Astrocyte (in vitro differentiated cells and primary cell): ENCODE data around the gene GABRG2. TPM values are rescaled to one million over a fixed set of nuclear protein-coding genes. Genes with fewer than 3 reads are reported as not detected.
"Not testable (repeated sequence)": the region's sequence is repeated elsewhere in the genome, so short reads cannot be mapped to it uniquely, and the experiment has no call there.

Experiments
- DNase-seq: peaks from one replicate; pipeline ENCODE4 v3.0.0-alpha.2; 2010; ENCODE audit warnings: low read depth
- FAIRE-seq: peaks from 2 replicates; lab custom pipeline; 2011; peaks lifted over from hg19 to GRCh38; lab: Jason Lieb, UNC
- H2AFZ ChIP-seq: 2 replicates; pipeline ENCODE4 v1.6.0; 2012; ENCODE audit warnings: low read depth, low read length, inconsistent platforms
- H3K27ac ChIP-seq: 2 replicates; pipeline ENCODE4 v1.5.1; 2011; ENCODE audit warnings: low read depth, low read length, inconsistent platforms
- H3K27me3 ChIP-seq: 2 replicates; pipeline ENCODE4 v1.6.0; 2011; ENCODE audit warnings: low read length, inconsistent platforms; ENCODE audit not compliant: insufficient read depth
- H3K36me3 ChIP-seq: 2 replicates; pipeline ENCODE4 v1.5.1; 2011; ENCODE audit warnings: low read length, inconsistent platforms; ENCODE audit not compliant: insufficient read depth
- H3K4me1 ChIP-seq: 2 replicates; pipeline ENCODE4 v1.5.1; 2011; ENCODE audit warnings: low read length, inconsistent platforms; ENCODE audit not compliant: insufficient read depth
- H3K4me2 ChIP-seq: 2 replicates; pipeline ENCODE4 v1.6.0; 2012; ENCODE audit warnings: low read length, inconsistent platforms
- H3K4me3 ChIP-seq: 2 replicates; pipeline ENCODE4 v1.5.1; 2011; ENCODE audit warnings: low read depth, mild to moderate bottlenecking, low read length, inconsistent platforms; ENCODE audit not compliant: insufficient read depth
- H3K79me2 ChIP-seq: 2 replicates; pipeline ENCODE4 v1.6.0; 2012; ENCODE audit warnings: mild to moderate bottlenecking, low read length, inconsistent platforms; ENCODE audit not compliant: insufficient read depth
- H3K9ac ChIP-seq: 2 replicates; pipeline ENCODE4 v1.6.0; 2012; ENCODE audit warnings: mild to moderate bottlenecking, low read length, inconsistent platforms
- H3K9me3 ChIP-seq: 2 replicates; pipeline ENCODE4 v1.5.1; 2012; ENCODE audit warnings: low read depth, mild to moderate bottlenecking, low read length, inconsistent platforms; ENCODE audit not compliant: insufficient read depth
- H4K20me1 ChIP-seq: 2 replicates; pipeline ENCODE4 v1.6.0; 2012; ENCODE audit warnings: low read length, inconsistent platforms; ENCODE audit not compliant: insufficient read depth
- H3K27ac Mint-ChIP-seq: one replicate; pipeline ENCODE4 v1.8.0; 2021; ENCODE audit warnings: mild to moderate bottlenecking, mixed read lengths; ENCODE audit not compliant: unreplicated experiment
- H3K27me3 Mint-ChIP-seq: one replicate; pipeline ENCODE4 v1.8.0; 2021; ENCODE audit warnings: low read depth, mixed read lengths; ENCODE audit not compliant: unreplicated experiment
- H3K36me3 Mint-ChIP-seq: one replicate; pipeline ENCODE4 v1.8.0; 2021; ENCODE audit warnings: low read depth, mixed read lengths; ENCODE audit not compliant: unreplicated experiment
- H3K4me1 Mint-ChIP-seq: one replicate; pipeline ENCODE4 v1.8.0; 2021; ENCODE audit warnings: low read depth, mixed read lengths; ENCODE audit not compliant: unreplicated experiment
- H3K4me3 Mint-ChIP-seq: one replicate; pipeline ENCODE4 v1.8.0; 2021; ENCODE audit warnings: mild to moderate bottlenecking, moderate library complexity, mixed read lengths; ENCODE audit not compliant: unreplicated experiment
- H3K9me3 Mint-ChIP-seq: one replicate; pipeline ENCODE4 v1.8.0; 2021; ENCODE audit warnings: mild to moderate bottlenecking, mixed read lengths; ENCODE audit not compliant: unreplicated experiment
- CTCF ChIP-seq: IDR thresholded peaks from 2 replicates; pipeline ENCODE4 v1.5.1; 2011; ENCODE audit warnings: low read depth, mild to moderate bottlenecking, inconsistent platforms, low read length, moderate library complexity; ENCODE audit not compliant: insufficient read depth
- EZH2 ChIP-seq: IDR thresholded peaks from 2 replicates; pipeline ENCODE4 v1.6.1; 2012; ENCODE audit warnings: mild to moderate bottlenecking, low read length, inconsistent platforms; ENCODE audit not compliant: insufficient read depth
- total RNA-seq: library from RNA; stranded (reverse); gene quantifications from 2 replicates; pipeline ENCODE4 v1.2.1, GENCODE V29; 2021

Gene GABRG2
- total RNA-seq, 1 donor from 2014 or later: not detected

GRCh38 chr5:162052676-162053075, 14.9 kb upstream of the GABRG2 start:
- Histone ChIP-seq H3K4me2 (no peak overlapping the region), H3K79me2 (no peaks in the 10 kb centered on the region), H4K20me1 (no peaks in the 10 kb centered on the region), H2AFZ (no peak overlapping the region), H3K27ac (no peak overlapping the region), H3K27me3 (no peaks in the 10 kb centered on the region), H3K4me1 (no peaks in the 10 kb centered on the region), H3K36me3 (no peaks in the 10 kb centered on the region), H3K9ac (no peak overlapping the region), H3K9me3 (peaks cover 2% of the 10 kb centered on the region), H3K4me3 (no peak overlapping the region)
- Mint-ChIP-seq H3K4me1 (no peaks in the 10 kb centered on the region), H3K27me3 (no peaks in the 10 kb centered on the region), H3K36me3 (no peaks in the 10 kb centered on the region), H3K27ac (no peak overlapping the region), H3K4me3 (no peak overlapping the region), H3K9me3 (peaks cover 2% of the 10 kb centered on the region)
- no peak for FAIRE-seq
- TF ChIP-seq CTCF: no peak
- no peak for TF ChIP-seq EZH2
- no peak for DNase-seq

GRCh38 chr5:162055095-162055494, 12.5 kb upstream of the GABRG2 start:
- not testable (repeated sequence) for H3K4me2 ChIP-seq, H3K27ac ChIP-seq, H3K36me3 ChIP-seq, FAIRE-seq, H3K4me1 ChIP-seq, H3K27ac Mint-ChIP-seq, H3K9me3 Mint-ChIP-seq, H3K9ac ChIP-seq, H3K27me3 ChIP-seq, H3K4me3 ChIP-seq, H3K79me2 ChIP-seq, H3K36me3 Mint-ChIP-seq, H4K20me1 ChIP-seq, DNase-seq, H3K4me1 Mint-ChIP-seq, H3K9me3 ChIP-seq, H3K27me3 Mint-ChIP-seq, H3K4me3 Mint-ChIP-seq, H2AFZ ChIP-seq

- no peaks in the 10 kb centered on the region for H3K9me3 Mint-ChIP-seq
- no peak overlapping the region for H3K4me3 Mint-ChIP-seq
- Histone ChIP-seq H3K9me3 (no peaks in the 10 kb centered on the region), H3K4me1 (no peaks in the 10 kb centered on the region), H3K36me3 (no peaks in the 10 kb centered on the region), H3K27ac (no peak overlapping the region), H3K79me2 (no peaks in the 10 kb centered on the region), H3K4me2 (no peak overlapping the region), H3K4me3 (no peak overlapping the region), H4K20me1 (no peaks in the 10 kb centered on the region), H3K27me3 (no peaks in the 10 kb centered on the region), H2AFZ (no peak overlapping the region), H3K9ac (no peak overlapping the region)
- H3K27me3 Mint-ChIP-seq: peaks cover 25% of the 10 kb centered on the region
- H3K4me1 Mint-ChIP-seq: no peaks in the 10 kb centered on the region
- H3K27ac Mint-ChIP-seq: no peak overlapping the region
- no peak for FAIRE-seq
- H3K36me3 Mint-ChIP-seq: no peaks in the 10 kb centered on the region
- TF ChIP-seq CTCF (no peak), EZH2 (no peak)
- no peak for DNase-seq
These were observed 411 bp upstream of the GABRG2 start for GRCh38 chr5:162067162-162067561.
